ENCODE data around the gene BARD1. TPM values are rescaled to one million over a fixed set of nuclear protein-coding genes. Genes with fewer than 3 reads are reported as not detected.
A peak's percentile ranks its signal among the peaks of the same experiment; 100 is the strongest.

Gene BARD1
- total and polyA plus RNA-seq, 2 of the 13 experiments (the other 11 are each of a cell fraction or from before 2014, with no cell fraction given) = 5.3 to 30.4 TPM

GRCh38 chr2:214808981-214809750, at the start of gene BARD1 (continued):
- TF ChIP-seq ZFP82 (CRISPR knock-in tag; IDR thresholded peaks at IDR 0.05; ENCODE audit: borderline replicate concordance) (no peak), ZNF530 (CRISPR knock-in tag; IDR thresholded peaks at IDR 0.05; ENCODE audit: low read depth) (no peak), CREB3 (CRISPR knock-in tag; IDR thresholded peaks at IDR 0.05) (0 out of 2 replicates have a peak, but pooled peaks have one; percentile 45), MEIS1 (CRISPR knock-in tag; IDR thresholded peaks at IDR 0.05; ENCODE audit: borderline replicate concordance) (no peak), SRSF1 (optimal IDR thresholded peaks at IDR 0.05; ENCODE audit: low read depth, low read length) (peak; percentile 87), HDAC6 (IDR thresholded peaks at IDR 0.05; ENCODE audit: low read depth, low read length) (no peak), XRCC5 (optimal IDR thresholded peaks at IDR 0.05; ENCODE audit: low read length) (peak; percentile 29), ZNF547 (CRISPR knock-in tag; IDR thresholded peaks at IDR 0.05) (peak; percentile 68), IRF2 (CRISPR knock-in tag; IDR thresholded peaks at IDR 0.05) (no peak), ZNF639 (CRISPR knock-in tag; conservative IDR thresholded peaks at IDR 0.05) (no peak), ZNF558 (CRISPR knock-in tag; IDR thresholded peaks at IDR 0.05; ENCODE audit: borderline replicate concordance) (peak; percentile 89; the same call in 1 of the 2 replicates), ATF1 (CRISPR knock-in tag; IDR thresholded peaks at IDR 0.05) (no peak), BATF2 (CRISPR knock-in tag; IDR thresholded peaks at IDR 0.05) (peak; percentile 38; the same call in 1 of the 2 replicates), HNF1B (CRISPR knock-in tag; IDR thresholded peaks at IDR 0.05) (no peak), ZNF746 (CRISPR knock-in tag; IDR thresholded peaks at IDR 0.05) (no peak), AGO1 (IDR thresholded peaks at IDR 0.05; ENCODE audit: low read depth, low read length, poor library complexity, severe bottlenecking) (no peak), FOXM1 (CRISPR knock-in tag; IDR thresholded peaks at IDR 0.05) (no peak), TEAD3 (CRISPR knock-in tag; optimal IDR thresholded peaks at IDR 0.05; ENCODE audit: borderline replicate concordance) (no peak), ZNF317 (CRISPR knock-in tag; IDR thresholded peaks at IDR 0.05) (peak; percentile 30; the same call in 1 of the 2 replicates), RXRA (CRISPR knock-in tag; IDR thresholded peaks at IDR 0.05) (peak; percentile 44; the same call in 1 of the 2 replicates), ZNF17 (CRISPR knock-in tag; IDR thresholded peaks at IDR 0.05) (no peak), KAT8 (CRISPR knock-in tag; IDR thresholded peaks at IDR 0.05) (0 out of 2 replicates have a peak, but pooled peaks have one; percentile 30), NFATC3 (CRISPR knock-in tag; IDR thresholded peaks at IDR 0.05) (0 out of 2 replicates have a peak, but pooled peaks have one; percentile 34)
